Stimulated activated naive CD4-positive, alpha-beta T cell (primary cell): ENCODE data around the gene SYNGR3.
"Not testable (repeated sequence)": the region's sequence is repeated elsewhere in the genome, so short reads cannot be mapped to it uniquely, and the experiment has no call there.

Source experiments
- DNase-seq, 6 experiments: peaks; one replicate each; lab custom pipeline; 2025; lab: John Stamatoyannopoulos, UW

The SYNGR3 gene

DNA sequence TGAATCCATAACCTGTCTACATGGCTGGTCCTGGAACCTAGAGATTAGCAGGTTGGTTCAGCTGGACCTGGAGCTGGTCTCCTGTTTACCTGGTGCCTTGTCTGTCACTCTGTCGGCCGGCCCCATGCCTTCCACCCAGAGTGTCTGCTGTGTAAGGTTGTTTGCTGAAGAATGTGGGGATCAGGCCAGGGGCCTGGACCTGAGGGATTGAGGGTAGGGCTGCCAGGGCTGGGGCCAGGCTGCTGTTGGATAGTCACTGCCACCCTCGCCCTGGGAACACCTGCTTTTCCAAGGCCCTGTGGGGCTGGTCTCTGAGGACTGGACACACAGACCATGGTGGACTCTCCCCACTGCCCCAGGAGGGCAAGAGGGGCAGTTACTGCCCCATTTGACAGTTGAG lies 38.4 kb downstream of the SYNGR3 start:
- DNase-seq: no peak

- no peak for DNase-seq
Observed at GRCh38 chr16:2028620-2029220, 39.0 kb downstream of the SYNGR3 start.

GRCh38 chr16:2029350-2029749 lies 39.6 kb downstream of the SYNGR3 start:
- DNase-seq: no peak

DNA sequence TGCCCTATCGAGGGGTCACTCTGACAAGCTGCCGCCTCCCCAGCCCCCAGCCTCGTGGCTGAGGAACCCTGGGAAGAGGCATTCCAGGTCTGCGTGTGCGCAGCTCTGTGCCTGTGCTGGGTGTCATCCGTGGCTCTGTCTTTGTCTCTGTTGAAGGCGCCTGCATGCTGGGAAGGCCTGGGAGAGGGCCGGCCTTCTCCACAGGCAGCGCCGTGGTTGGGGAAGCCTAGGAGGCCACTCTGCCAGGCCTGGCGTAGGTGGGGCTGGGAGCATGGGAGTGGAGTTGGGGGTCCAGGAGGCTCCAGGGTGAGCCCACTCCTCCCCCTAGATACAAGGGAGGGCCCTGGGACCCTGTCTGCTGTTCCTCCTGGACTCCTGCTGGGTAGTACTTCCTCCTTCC lies 40.3 kb downstream of the SYNGR3 start:
- DNase-seq: no peak

- DNase-seq: no peak
Observed at GRCh38 chr16:2031081-2031577, 41.4 kb downstream of the SYNGR3 start.

DNA sequence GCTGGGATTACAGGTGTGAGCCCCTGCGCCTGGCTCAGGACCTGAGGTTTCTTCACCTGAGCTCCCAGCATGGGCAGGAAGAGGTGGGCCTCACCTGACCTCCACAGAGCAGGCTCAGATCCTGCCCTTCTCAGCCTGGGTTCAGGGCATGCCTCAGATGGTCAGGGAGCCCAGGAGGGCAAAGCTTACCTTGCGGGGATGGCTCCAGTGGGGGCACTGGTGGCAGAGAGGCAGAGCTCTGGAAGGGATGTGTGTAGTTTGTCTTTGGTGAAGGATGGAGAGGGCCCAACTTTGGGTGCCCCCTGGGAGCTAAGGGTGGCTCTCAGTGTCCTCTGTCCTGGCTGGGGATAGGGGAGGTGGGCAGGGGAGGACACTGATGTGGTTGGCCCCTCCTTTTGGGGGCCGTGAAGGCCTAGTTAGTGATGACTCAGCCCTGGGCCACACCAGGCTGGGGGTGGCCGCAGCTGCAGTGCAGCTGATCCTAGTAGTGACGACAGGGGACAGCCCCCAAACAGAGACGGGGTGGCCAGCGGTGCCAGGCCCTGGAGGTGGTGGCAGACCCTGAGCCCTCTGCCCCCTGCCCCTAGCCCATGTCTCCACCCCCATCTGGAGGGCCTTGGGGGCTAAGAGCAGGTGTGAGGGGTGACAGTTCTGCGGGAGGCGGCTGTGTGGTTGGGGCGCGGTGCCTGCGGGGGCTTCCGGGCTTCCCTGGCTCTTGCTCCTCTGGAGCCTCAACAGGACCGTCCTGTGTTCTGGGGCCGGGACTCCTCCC lies 42.7 kb downstream of the SYNGR3 start:
- DNase-seq: no peak

- DNase-seq: no peak
Observed at GRCh38 chr16:2033057-2033908, 43.5 kb downstream of the SYNGR3 start.

DNA sequence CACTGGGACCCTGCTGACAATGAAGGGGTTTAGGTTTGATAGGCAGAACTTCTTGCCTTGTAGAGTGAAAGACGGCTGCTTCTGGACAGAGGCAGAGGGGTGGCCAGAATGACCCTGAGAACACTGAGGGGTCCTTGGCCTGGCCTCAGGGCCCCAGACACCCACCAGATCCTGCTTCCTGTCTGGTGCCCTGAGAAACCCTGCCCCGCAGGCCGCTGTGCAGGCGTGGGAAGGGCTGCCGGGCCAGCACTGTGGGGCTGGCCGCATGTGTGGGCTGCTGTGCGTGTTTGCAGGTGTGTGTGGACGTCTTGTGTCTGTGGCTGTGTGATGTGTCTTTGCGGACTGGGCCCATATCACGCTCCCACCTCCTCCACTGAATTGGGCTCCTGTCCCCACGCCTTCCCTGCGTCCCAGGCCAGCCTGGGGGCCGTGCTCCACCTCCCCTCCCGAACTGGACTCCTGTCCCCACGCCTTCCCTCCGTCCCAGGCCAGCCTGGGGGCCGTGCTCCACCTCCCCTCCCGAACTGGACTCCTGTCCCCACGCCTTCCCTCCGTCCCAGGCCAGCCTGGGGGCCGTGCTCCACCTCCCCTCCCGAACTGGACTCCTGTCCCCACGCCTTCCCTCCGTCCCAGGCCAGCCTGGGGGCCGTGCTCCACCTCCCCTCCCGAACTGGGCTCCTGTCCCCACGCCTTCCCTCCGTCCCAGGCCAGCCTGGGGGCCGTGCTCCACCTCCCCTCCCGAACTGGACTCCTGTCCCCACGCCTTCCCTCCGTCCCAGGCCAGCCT lies 44.3 kb downstream of the SYNGR3 start:
- DNase-seq: not testable (repeated sequence)

DNA sequence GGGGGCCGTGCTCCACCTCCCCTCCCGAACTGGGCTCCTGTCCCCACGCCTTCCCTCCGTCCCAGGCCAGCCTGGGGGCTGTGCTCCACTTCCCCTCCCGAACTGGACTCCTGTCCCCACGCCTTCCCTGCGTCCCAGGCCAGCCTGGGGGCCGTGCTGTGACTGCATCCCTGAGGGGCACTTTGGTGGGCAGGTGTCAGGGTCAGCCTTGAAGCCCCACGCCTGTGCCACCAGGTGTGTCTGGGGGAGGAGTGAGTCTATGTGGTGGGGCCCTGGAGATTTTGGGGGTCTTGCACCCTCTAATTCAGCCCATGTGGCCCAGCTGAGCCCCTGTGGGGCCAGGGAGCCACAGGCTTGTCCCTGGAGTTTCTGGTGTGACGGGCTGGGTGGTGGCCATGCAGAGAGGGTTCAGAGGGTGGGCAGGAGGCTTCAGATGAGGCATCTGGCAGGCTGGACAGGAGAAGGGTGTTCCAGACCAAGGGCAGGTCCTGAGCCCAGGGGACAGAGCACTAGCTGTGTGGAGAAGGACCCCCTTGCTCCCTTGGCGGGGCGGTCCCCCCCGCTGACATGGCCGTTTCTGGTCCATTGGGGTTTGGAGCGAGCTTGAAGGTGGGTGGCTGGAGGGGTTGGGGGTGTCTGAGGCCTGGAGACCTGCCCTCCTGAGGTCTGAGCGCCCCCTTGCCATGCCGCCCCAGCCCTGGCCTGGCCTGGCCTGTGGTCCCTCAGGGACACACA lies 45.1 kb downstream of the SYNGR3 start:
- no peak for DNase-seq

- DNase-seq: no peak
Observed at GRCh38 chr16:2035431-2036199, 45.8 kb downstream of the SYNGR3 start.

GRCh38 chr16:2036200-2036966 lies 46.6 kb downstream of the SYNGR3 start:
- DNase-seq: no peak

- no peak for DNase-seq
Observed at GRCh38 chr16:2037115-2037514, 47.3 kb downstream of the SYNGR3 start.

DNA sequence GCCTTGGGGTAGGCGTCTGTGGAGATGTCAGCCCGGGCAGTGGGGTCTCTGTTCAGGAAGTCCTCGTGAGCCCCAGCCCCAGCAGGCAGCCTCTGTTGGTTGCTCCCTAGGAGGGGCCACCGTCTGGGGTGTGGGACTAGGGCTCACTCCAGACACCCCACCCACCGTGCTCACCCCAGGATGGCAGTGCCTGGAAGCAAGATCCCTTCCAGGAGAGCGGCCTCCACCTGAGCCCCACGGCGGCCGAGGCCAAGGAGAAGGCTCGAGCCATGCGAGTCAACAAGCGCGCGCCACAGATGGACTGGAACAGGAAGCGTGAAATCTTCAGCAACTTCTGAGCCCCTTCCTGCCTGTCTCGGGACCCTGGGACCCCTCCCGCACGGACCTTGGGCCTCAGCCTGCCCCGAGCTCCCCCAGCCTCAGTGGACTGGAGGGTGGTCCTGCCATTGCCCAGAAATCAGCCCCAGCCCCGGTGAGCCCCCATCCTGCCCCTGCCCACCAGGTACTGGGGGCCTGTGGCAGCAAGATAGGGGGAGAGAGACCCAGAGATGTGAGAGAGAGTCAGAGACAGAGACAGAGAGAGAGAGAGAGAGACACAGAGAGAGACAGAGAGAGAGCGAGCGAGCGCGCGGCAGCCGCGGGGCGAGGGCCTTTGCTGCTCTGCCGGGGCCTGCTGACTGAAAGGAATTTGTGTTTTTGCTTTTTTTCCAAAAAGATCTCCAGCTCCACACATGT lies 48.0 kb downstream of the SYNGR3 start:
- DNase-seq: no peak

- no peak for DNase-seq
Observed at GRCh38 chr16:2038382-2039231, 48.8 kb downstream of the SYNGR3 start.

- DNase-seq: no peak
Observed at GRCh38 chr16:2039274-2040031, 49.7 kb downstream of the SYNGR3 start.

- DNase-seq: no peak
Observed at GRCh38 chr16:2040041-2040786, 50.4 kb downstream of the SYNGR3 start.
